Activated T-helper 9 cell treated with anti-CD3 and anti-CD28 coated beads, Interleukin-2, amount 50 U/mL, for 16 hours (primary cell): ENCODE measurements around the gene SAT2.
"Not testable (repeated sequence)": the region's sequence is repeated elsewhere in the genome, so short reads cannot be mapped to it uniquely, and the experiment has no call there.

Source experiments
- DNase-seq: peaks from one replicate; pipeline ENCODE4 v3.0.0-alpha.2; 2020; ENCODE audit warnings: low read depth

The SAT2 gene

DNA sequence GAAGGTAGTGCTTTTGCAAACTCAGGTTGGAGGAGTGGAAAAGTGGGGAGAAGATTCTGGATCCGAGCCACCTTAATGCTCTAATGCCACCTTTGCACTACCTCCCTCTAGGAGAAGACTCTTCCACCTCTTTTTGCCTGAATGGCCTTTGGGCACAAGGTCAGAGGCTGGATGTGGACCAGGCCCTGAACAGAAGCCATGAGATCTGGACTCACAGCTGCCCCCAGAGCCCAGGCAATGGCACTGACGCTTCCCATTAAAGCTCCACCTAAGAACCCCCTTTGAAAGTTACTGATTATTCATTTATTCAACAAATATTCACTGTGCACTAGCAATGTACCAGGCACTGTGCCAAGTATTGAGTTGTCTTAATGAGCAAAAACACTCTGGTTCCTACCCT lies 5.5 kb upstream of the SAT2 start:
- DNase-seq = no peak

DNA sequence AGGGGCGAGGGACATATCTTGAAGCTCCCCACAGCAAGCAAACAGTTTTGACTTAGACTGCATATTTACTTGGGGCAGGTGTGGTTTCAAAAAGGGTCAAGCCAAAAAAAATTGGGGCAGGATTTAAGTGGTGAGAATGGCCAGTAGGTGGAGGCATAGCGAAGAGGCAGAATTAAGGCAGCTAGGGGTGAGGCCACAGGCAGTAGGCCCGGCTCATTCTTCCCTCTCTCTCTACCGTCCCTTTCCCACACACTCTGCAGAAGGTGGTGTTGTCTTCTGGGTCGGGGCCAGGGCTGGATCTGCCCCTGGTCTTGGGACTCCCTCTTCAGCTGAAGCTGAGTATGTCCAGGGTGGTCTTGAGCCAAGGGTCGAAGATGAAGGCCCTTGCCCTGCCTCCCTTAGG lies 4.9 kb upstream of the SAT2 start:
- DNase-seq = no peak

GRCh38 chr17:7631398-7632380 lies 4.1 kb upstream of the SAT2 start:
- no peak for DNase-seq

DNA sequence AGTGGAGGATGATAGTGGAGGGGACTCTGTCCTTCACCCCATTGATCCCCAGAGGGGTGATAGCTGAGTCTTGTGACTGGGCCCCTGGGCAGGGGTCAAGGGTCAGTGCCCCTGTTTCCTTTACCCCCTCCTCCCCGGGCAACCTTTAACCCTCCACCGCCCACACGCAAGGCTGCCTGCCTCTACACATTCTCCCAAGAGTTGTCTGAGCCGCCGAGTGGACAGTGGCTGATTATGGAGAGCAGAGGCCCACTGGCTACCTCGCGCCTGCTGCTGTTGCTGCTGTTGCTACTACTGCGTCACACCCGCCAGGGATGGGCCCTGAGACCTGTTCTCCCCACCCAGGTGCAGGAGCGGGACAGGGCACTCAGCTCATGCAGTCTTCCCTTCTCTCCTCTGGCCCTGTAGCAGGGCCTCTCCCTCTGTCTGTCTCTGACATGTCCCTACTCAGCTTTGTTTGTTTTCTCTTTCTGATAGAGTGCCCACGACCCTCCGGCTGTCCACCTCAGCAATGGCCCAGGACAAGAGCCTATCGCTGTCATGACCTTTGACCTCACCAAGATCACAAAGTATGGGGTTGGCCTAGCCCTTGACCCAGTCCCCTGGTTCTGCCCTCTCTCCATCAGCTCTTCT lies 2.4 kb upstream of the SAT2 start, which contains the start of gene SHBG:
TSS of gene SHBG (plus strand) at position 197 of the 633 bp plus-strand sequence. CDS start at position 235, 38 bp downstream.
- no peak for DNase-seq

- DNase-seq = no peak
Observed at GRCh38 chr17:7626956-7627249, 718 bp downstream of the SAT2 start.

DNA sequence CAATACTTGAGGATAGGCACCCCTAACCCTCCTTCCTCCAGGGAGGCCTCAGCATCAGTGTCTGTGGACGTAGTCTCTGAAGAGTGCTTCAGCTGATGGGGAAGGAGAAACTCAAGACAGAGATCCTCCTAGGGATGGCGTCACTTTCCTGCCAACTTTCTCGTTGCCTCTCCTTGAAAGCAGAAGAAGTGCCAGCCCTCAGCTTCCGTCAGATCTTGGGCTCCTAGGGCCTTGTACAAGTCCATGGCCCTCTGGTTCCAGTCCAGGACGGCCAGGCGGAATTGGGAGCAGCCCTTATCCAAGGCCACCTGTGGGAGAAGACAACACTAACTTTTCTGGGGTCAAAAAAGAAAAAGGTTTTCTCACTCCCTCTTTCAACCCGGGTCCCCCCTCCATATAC lies 1.3 kb downstream of the SAT2 start:
- DNase-seq = no peak

- DNase-seq = not testable (repeated sequence)
Observed at GRCh38 chr17:7625749-7626148, 1.9 kb downstream of the SAT2 start.

- DNase-seq = no peak
Observed at GRCh38 chr17:7623661-7624060, 4.0 kb downstream of the SAT2 start.

- no peak for DNase-seq
Observed at GRCh38 chr17:7620835-7621234, 6.8 kb downstream of the SAT2 start.

- no peak for DNase-seq
Observed at GRCh38 chr17:7618608-7619007, 9.0 kb downstream of the SAT2 start.

- DNase-seq = no peak
Observed at GRCh38 chr17:7615265-7615747, 12.3 kb downstream of the SAT2 start.

DNA sequence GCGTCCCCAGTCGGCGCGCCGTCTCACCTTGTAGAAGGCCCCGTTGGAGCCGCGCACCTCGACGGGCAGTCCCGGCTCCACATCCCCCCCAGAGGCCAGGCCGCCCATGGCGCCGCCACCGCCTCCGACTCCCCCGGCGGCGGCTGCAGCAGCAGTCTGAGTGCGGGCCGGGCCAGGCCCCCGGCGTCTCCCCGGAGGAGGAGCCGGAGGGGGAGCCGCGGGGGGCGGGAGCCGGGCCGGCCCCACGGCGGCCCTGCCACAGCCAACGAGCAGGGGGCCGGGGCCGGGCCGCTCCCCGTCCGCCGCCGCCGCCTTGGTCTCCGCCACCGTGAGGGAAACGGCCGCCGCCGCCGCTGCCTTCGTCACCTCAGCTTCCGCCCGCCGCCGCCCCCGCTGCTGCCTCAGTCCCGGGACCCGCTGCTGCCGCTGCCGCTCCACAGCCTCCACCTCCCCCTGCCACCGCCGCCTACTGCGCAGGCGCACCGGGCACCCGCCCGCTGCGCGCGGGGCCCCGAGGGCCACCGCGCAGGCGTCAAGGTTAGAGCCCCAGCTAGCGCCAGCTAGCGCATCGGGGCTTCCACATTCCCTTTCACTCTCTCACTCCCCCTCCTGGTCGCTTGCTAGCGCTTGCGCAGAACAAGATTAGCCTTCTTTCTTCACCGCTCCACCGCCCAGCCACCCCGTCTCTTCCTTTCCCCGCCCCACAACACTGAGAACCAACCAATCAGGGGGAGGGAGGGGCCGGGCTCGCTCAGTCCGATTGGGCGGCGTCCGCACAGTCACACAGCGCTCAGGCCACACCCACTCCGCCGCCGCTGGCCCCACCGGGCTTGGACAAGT lies 13.0 kb downstream of the SAT2 start, which contains the start of gene FXR2:
TSS of gene FXR2 (minus strand) at position 473 of the 840 bp plus-strand sequence. CDS start at position 108, 365 bp downstream.
- DNase-seq = peak; percentile 98

DNA sequence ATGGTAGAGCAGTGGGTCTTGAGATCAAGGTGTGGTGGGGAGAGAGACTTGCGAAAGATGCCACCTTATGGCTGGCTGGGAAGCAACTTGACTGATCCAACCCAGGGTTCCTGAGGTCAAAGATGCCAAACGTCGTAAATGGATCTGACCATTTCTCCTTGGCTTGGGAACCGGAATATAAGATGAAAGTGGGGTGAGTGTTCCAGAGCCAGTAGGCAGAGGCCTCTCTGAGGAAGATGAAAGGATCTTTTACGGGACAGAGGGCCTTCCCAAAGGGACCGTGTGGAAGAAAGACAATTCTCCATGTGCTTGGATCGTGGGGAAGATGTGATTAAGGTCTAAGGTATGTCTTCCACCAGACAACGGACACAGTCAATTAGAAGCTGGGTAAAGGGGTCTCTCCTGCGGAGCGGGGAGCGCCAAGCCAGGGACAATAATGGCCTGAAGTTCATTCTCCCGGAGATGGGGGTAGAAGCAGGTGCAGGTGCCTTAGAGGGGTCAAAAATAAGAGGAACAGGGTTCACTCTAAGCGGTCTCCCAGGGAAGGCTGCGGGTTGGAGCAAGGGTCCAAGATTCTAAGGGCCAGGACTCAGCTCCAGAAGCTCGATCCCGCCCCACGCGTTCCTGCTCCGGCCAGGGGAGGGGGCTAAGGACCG lies 13.7 kb downstream of the SAT2 start:
- DNase-seq = no peak

DNA sequence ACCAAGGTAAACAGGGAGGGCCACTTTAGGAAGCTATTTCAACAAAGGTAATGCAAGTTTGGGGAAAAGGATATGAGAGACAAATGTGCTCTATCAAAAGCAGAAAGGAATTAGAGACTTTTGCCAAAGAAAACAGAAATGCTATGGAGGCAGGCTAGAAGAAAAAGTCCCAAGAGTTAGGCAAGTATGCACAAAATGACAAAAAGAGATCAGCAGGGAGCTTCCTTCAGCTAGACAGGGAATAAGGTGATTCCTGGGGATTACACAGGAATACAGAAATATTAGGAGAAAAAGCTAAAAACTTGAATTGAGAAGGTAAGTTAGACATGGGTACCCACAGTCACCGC lies 15.4 kb downstream of the SAT2 start:
- DNase-seq = no peak

GRCh38 chr17:7611635-7612293 lies 15.9 kb downstream of the SAT2 start:
- DNase-seq = no peak

DNA sequence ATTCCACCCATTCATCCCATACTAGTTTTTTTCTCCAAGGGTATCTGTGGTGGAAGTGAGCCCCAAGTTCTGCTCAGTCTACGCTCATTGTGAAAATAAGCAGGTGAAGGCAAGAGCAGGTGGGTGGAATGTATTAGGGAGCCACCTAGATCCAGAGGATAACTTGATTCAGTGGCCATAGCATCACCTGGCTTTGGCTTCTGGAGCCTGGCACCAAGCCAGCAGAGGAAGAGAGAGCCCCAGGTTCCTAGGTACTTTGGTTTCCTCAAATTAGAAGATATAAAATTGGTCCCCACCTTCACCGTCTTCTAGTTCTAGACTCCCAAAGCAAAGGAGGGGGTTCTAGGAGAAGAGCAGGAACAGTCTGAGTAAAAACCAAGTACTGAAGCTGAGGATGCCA lies 17.0 kb downstream of the SAT2 start:
- no peak for DNase-seq

- no peak for DNase-seq
Observed at GRCh38 chr17:7606280-7606679, 21.3 kb downstream of the SAT2 start.

- not testable (repeated sequence) for DNase-seq
Observed at GRCh38 chr17:7597561-7597960, 30.1 kb downstream of the SAT2 start.

GRCh38 chr17:7593296-7593695 lies 34.3 kb downstream of the SAT2 start:
- no peak for DNase-seq

DNA sequence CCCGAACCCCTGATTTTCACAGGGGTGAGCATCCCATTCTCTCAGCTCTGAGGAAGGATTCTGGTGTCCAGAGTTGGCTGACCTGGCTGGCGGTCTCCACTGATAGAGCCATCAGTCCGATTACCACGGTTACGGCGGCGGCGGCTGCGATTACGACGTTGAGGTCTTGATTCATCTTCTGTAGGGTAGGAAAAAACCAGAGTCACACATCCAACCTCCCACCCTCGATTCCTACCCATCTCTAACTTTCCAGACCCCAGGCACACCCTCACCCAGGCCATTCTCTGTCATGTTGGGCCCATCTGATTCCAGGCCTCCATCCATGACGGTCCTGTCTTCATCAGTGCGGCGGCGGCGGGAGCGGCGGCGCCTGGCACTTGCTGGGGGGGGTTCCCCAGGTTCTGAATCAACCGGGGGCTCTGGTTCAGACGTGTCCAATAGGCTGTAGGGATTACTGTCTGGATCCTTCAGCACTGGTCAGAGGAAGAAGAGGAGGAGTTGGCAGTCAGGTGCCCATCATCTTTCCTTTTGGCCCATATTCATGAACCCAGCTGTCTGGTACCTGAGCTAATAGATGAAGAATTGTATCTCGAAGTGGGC lies 35.1 kb downstream of the SAT2 start:
- DNase-seq = no peak

DNA sequence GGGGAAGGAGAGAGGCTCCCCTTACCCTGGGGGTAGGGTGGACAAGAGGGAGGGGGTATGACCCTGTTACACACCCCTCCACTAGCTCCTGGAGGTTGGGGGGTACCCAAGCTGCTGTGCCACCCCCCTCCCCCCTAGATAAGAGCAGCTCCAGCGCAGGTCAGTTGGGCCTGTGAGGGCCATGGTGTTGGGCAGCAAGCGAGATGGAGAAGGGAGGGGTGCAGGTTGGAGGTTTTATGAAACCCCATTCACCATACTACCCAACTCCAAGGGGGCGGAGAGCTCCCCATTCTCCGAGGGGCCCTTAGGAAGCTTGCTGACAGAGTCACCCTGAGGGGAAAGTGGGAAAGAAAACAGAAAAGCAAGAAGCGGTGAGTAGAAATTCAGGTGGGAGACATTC lies 36.0 kb downstream of the SAT2 start:
- no peak for DNase-seq
